Chondrocyte (in vitro differentiated cells): ENCODE measurements around the gene FERMT2. TPM values are rescaled to one million over a fixed set of nuclear protein-coding genes. Genes with fewer than 3 reads are reported as not detected.

Source experiments
- DNase-seq: peaks from one replicate; pipeline ENCODE4 v3.0.0; 2021; ENCODE audit warnings: mixed read lengths, low spot score
- H3K27ac Mint-ChIP-seq: one replicate; pipeline ENCODE4 v1.8.0; 2021; ENCODE audit warnings: mild to moderate bottlenecking, moderate library complexity, mixed read lengths; ENCODE audit not compliant: unreplicated experiment
- H3K27me3 Mint-ChIP-seq: 2 replicates; pipeline ENCODE4 v1.8.0; 2021; ENCODE audit warnings: low read depth, mixed read lengths
- H3K36me3 Mint-ChIP-seq: 2 replicates; pipeline ENCODE4 v1.8.0; 2021; ENCODE audit warnings: low read depth, mixed read lengths
- H3K4me1 Mint-ChIP-seq: 2 replicates; pipeline ENCODE4 v1.8.0; 2021; ENCODE audit warnings: low read depth, mild to moderate bottlenecking, mixed read lengths
- H3K4me3 Mint-ChIP-seq: one replicate; pipeline ENCODE4 v1.8.0; 2021; ENCODE audit warnings: mild to moderate bottlenecking, moderate library complexity, mixed read lengths; ENCODE audit not compliant: unreplicated experiment
- H3K9me3 Mint-ChIP-seq: 2 replicates; pipeline ENCODE4 v1.8.0; 2021; ENCODE audit warnings: low read depth, mixed read lengths
- total RNA-seq: library from RNA; stranded (reverse); gene quantifications from 3 replicates; pipeline ENCODE4 v1.2.1, GENCODE V29; 2021
- TF ChIP-seq, protein P1 (sequence below): fragments of 200-600 bp; sonication (generic); IDR thresholded peaks from 2 replicates; pipeline ENCODE4 v1.5.0; 2021; ENCODE audit warnings: antibody characterized with exemption, mild to moderate bottlenecking, moderate library complexity

Gene FERMT2
- total RNA-seq, 1 donor from 2014 or later = 518 TPM

DNA sequence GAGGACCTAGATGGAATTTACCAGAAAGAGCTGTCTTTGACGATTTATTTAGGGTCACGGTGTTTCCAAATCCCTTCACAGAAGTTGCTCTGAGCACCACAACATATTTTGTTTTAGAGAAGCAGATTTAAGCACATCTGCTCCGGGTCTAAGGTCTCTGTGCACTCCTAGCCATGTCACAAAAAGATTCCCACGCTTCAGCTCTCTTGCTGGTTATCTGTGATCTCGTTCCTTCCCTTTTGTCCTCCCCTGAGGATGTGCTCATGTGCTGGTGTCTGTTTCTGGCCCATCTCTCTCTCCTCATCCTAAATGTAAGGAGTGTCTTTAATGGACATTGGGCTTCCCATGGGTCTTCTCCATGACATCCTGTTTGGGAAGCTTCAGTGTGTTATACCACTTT lies 105.8 kb downstream of the FERMT2 start:
- DNase-seq = no peak
- TF ChIP-seq, protein P1, sequence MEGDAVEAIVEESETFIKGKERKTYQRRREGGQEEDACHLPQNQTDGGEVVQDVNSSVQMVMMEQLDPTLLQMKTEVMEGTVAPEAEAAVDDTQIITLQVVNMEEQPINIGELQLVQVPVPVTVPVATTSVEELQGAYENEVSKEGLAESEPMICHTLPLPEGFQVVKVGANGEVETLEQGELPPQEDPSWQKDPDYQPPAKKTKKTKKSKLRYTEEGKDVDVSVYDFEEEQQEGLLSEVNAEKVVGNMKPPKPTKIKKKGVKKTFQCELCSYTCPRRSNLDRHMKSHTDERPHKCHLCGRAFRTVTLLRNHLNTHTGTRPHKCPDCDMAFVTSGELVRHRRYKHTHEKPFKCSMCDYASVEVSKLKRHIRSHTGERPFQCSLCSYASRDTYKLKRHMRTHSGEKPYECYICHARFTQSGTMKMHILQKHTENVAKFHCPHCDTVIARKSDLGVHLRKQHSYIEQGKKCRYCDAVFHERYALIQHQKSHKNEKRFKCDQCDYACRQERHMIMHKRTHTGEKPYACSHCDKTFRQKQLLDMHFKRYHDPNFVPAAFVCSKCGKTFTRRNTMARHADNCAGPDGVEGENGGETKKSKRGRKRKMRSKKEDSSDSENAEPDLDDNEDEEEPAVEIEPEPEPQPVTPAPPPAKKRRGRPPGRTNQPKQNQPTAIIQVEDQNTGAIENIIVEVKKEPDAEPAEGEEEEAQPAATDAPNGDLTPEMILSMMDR = no peak
- Mint-ChIP-seq H3K9me3 (no peaks in the 10 kb centered on the region), H3K27me3 (no peaks in the 10 kb centered on the region), H3K4me3 (peak overlapping the region; percentile 43), H3K36me3 (peaks cover 1% of the 10 kb centered on the region), H3K27ac (peak overlapping the region; percentile 98), H3K4me1 (peaks cover 57% of the 10 kb centered on the region)

DNA sequence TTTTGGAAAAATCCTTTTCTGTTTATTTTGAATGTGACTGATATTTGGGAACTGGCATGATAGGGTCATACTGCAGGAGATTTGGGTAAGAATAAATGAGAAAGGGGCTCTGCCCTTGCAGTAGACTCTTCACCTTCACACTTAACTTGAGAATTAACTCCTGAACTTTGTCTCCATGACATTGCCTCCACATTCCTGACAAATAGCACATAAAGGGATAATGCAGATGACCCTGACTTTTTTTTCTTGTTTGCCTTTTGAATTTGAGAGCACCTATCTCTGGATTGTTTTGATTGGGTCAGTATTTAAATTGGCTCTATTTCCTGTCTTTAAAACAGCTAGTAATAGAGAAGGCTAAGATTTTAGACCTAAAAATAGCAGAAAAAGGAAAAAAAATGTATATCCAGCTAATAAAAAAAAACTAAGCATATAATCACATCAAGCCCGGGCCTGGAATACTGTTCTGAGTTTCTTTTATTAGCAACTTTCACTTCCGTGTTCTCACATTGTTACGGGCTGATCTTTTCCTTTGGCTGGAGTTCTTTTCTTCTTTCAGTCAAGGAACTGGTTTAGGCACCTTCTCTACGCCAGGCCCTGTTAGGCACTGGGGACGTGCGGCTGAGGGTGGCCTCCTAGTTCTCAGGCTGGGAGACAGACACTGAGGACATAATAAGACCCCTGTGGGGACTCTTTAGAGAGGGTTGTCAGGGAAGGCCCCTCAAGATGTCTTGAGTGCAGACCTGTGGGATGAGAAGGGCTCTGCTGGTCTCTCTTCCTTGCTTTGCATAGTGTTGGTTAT lies 106.4 kb downstream of the FERMT2 start:
- DNase-seq = no peak
- Mint-ChIP-seq H3K36me3 (peaks cover 1% of the 10 kb centered on the region), H3K27ac (peak overlapping the region; percentile 98)

DNA sequence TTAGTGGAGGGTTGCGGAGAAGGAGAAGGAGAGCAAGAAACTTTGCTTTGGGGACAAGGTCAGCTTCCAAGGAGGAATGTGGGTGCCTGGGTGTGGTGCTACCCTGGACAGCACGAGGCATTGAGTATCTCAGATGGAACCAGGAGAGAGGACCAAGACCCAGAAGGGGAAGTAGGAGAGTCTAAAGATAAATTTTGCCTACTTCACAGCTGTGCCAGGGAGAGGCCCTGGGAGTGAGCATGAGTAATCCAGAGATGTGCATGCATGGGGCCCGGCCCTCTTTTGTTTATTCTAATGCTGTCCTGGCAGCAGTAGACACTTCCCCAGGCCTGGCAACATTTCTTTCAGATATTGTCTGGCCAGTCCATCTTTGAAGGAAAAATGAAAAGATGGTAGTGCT lies 110.0 kb downstream of the FERMT2 start:
- H3K27me3 Mint-ChIP-seq = no peaks in the 10 kb centered on the region
- peaks cover 1% of the 10 kb centered on the region for H3K36me3 Mint-ChIP-seq
- peak overlapping the region; percentile 19 for H3K4me3 Mint-ChIP-seq
- H3K27ac Mint-ChIP-seq = peak overlapping the region; percentile 96
- H3K9me3 Mint-ChIP-seq = no peaks in the 10 kb centered on the region
- H3K4me1 Mint-ChIP-seq = peaks cover 57% of the 10 kb centered on the region
- DNase-seq = no peak
- TF ChIP-seq, protein P1 = no peak

More for the DNA sequence above, 106.4 kb downstream of the FERMT2 start:
- H3K4me1 Mint-ChIP-seq = peaks cover 57% of the 10 kb centered on the region
- peak overlapping the region; percentile 33 for H3K4me3 Mint-ChIP-seq
- no peaks in the 10 kb centered on the region for H3K9me3 Mint-ChIP-seq
- TF ChIP-seq, protein P1 = no peak
- H3K27me3 Mint-ChIP-seq = no peaks in the 10 kb centered on the region

DNA sequence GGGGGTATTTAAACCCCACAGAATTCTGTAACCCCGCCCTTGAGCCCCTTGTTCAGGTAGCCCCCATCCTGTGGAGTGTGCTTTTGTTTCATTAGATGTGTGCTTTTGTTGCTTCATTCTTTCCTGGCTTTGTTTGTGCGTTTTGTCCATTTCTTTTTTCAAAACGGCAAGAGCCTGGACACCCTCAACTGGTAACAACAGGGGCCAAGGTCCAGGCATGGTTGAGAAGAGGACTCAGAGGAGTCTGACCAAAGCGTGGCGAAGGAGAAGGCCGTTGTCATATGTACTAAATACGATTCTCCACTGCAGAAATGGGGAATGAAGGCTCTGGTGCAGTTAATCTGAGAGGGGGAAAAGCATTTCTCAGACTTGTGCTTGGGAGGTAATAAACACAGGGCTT lies 113.4 kb downstream of the FERMT2 start:
- peaks cover 65% of the 10 kb centered on the region for H3K4me1 Mint-ChIP-seq
- H3K27me3 Mint-ChIP-seq = no peaks in the 10 kb centered on the region
- peak overlapping the region; percentile 41 for H3K27ac Mint-ChIP-seq
- DNase-seq = no peak
- peaks cover 1% of the 10 kb centered on the region for H3K36me3 Mint-ChIP-seq
- H3K4me3 Mint-ChIP-seq = no peak overlapping the region
- no peaks in the 10 kb centered on the region for H3K9me3 Mint-ChIP-seq
- TF ChIP-seq, protein P1 = no peak

DNA sequence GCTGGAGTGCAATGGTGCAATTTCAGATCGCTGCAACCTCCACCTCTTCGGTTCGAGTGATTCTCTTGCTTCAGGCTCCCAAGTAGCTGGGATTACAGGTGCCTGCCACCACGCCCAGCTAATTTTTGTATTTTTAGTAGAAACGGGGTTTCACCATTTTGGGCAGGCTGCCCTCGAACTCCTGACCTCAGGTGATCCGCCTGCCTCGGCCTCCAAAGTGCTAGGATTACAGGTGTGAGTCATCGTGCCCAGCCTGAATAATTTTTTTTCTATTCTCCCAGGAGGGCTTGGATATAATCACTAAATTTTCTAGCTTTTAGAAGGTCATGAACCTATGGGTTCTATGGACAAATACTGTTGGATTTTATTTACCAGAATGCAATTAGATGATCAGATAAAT lies 114.8 kb downstream of the FERMT2 start:
- H3K9me3 Mint-ChIP-seq = no peaks in the 10 kb centered on the region
- no peak for DNase-seq
- H3K27ac Mint-ChIP-seq = peak overlapping the region; percentile 98
- H3K4me1 Mint-ChIP-seq = peaks cover 73% of the 10 kb centered on the region
- TF ChIP-seq, protein P1 = no peak
- peaks cover 1% of the 10 kb centered on the region for H3K36me3 Mint-ChIP-seq
- H3K4me3 Mint-ChIP-seq = no peak overlapping the region
- H3K27me3 Mint-ChIP-seq = no peaks in the 10 kb centered on the region
